GM21528 (cell line): ENCODE measurements around the gene HMCN1.

Experiments
- ATAC-seq: cut with Tn5 transposase; IDR thresholded peaks from one replicate; pipeline ENCODE4 v1.9.1; 2021; ENCODE audit warnings: mild to moderate bottlenecking, moderate library complexity; ENCODE audit not compliant: unreplicated experiment, low FRiP score

The HMCN1 gene

DNA sequence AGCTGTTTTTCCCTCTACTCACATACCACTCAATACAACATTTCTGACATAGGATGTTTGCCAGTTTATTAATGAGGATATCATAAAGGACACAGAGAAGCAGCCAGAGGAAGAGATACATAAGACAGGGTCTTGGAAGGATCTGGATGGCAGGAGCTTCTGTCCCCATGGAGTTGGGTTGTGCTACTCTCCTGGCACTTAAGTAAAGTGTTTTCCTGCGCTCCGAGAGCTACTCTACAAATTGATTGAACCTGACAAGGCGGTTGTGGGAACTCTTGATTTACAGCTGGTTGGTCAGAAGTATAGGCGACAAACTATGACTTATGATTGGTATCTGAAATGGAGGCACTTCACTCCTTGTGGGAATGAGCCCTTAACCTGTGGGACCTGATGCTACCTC lies 208.8 kb downstream of the HMCN1 start:
- ATAC-seq: no peak

DNA sequence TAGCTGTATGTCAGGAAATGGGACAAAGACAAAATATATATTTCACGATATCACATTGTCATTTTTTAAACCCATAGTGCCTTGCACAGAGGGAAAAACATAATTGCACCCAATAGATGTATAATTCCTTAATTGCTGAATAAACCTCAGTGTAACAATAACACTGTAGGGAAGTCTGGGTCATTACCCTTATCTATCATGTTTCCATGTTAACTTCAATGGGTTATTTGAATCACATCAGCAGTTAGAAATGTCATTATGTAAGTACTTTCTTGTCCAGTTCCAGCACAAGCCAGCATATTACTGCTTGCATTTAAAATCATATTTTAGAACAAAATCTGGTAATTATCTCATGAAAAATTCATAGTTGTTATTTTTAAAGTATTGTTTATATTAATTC lies 222.7 kb downstream of the HMCN1 start:
- no peak for ATAC-seq

DNA sequence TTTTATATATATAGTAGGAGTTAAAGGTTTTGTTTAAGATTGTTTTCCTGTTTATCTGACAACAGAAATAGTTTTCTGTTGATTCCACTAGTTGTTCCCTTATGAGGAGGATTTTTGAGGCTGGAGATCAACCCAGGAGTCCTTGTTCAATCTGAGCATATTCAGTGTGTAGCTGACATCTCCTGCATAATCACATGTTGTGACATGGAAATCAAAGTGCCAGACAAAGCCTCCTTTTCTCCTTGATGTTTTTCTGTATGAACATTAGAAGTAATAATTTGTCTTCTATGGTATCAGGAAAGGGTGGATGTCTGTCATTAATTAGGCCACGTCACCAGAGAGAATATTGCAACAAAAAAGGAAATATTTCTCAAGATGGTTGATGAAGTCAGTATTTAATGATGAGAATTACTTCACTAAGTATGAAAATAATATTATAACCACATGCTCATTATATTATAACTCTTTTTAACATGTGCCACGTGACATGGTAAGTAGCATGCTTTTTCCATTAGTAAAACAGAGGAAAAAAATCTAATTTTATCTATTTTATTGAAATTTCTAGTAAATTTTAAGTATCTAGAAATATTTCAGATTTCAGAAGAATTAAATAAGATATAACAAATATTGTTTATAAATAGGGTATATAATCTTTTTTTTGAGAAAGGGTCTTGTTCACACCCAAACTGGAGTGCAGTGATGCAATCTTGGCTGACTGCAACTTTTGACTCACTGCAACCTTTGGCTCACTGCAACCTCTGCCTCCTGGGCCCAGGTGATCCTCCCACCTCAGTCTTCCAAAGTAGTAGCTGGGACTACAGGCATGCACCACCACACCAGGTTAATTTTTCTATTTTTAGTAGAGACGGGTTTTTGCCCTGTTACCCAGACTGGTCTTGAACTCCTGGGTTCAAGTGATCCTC lies 223.5 kb downstream of the HMCN1 start:
- ATAC-seq: no peak

DNA sequence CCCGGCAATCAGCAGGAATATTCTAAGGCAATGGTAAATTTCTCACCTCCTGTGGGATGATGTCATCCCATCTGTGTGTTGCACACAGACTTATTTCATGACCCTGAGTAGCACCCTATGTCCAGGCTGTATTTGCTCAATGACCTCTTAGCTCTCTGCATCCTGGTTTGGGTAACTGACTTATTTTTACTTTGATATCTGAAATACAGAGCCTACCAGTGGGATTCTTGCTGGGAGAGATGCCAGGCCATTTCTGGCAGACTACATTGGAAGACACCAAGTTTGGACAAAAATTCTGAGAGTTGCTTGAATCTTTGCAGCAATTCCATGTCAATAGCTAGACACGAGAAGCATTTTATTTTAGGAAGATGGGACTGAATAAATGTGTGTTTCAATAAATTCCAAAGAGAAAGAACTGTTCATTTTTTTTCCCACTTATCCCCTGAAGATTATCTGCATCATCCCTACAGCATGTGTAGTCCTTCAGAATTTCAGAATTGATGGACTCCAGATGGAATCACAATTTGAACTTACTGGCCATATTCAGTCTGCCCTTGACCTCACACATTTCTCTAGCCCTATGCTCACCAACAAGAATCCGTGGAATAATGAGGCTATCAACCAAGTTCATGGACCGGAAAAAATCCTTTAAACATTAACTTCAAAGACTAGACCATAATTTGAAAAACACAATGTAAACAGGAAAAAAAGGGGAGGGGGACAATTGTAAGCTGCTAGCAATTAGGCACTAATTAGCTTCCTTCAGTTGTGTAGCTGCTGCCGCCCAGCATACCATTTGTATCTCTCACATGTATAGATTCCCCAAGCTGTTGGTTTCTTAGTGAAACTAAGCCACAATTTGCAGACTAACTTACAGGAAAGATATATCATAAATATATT lies 226.5 kb downstream of the HMCN1 start:
- ATAC-seq: no peak

DNA sequence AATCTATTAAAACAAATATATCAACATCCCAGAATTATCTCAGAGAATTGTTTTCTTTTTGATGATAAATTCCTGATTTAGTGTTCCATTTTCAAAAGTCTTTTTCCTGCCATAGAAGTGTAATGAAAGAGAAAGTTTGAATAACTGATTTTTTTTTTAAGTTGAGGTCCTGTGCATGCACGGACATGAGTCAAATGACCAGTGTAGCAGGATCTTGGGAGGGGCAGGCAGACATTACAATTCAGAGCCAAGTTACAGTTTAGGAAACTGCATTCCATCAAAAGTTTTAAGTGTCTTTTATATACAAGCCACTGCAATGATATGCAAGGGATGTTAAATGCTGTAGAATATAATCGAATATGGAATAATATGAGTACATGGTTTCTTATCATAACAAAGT lies 227.5 kb downstream of the HMCN1 start:
- ATAC-seq: no peak

DNA sequence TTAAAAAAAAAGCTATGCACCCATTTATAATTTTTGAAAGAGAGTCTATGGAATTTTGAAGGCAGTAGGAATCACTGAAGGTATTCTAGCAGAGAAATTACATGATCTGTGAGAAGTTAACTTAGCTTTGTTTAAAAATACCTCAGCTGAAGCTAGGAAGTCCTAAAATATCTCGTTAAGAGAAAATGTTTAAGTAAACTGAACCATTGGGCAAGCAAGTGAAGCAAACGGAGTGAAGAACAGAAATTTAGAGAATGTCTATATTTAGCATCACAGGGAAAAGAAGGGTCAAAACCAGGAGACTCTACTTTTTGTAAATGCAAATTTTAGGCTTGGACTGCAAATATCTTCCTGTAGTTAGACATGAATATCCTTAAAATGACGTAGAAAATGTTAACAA lies 230.8 kb downstream of the HMCN1 start:
- no peak for ATAC-seq

DNA sequence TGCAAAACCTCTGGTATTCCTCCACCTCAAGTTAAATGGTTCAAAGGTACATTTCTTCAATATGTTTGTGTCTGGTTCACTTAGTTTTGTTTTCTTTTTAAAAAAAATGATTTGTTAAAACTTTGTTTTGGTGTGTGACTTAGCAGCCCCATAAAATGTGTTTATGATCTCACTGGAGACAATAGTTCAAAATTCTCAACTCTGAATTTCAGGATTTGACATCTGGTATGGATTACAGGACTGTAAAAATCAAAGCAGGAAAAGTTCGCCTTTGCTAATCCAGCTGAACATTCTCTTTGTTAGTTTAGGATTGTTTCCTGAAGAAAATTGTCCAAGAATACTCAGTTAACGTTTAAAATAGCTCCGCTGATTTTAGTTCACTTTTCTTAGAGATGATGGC lies 231.7 kb downstream of the HMCN1 start:
- ATAC-seq: no peak

DNA sequence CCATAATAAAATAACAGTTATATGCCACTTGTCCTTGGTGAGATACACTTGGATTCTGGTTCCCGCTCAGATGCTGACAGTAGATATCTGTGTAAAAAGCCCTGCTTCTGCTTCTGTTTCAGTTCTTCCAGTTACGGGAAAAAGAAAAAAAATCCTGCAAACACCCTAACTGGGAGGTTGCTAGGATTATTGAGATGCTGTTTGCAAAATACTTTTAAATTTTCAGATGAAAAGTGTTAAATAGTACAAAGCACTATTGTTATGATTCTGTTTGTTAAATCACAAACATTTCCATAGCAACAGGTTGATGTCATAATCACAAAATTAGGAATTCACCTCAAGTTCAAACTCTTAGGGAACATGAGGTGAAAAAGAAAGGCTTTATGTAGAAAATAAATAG lies 232.3 kb downstream of the HMCN1 start:
- ATAC-seq: no peak

DNA sequence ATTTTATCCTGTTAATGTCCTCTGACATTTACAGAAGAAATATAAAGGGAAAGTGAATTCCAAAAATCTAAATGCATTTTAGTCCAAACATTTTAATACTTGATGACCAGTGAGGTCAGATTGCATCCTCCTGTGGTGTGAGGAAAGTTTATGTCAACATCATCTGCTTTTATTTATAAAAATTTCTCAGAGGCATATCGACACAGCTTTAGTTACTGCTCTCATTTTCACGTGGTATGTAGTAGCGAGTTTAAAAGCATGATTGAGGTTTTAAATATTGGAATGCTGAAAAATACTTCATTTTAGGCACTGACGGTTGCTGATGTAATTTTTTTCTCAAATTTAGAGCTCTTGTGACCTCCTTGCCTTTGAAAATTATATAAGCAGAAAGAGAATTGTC lies 234.8 kb downstream of the HMCN1 start:
- no peak for ATAC-seq

DNA sequence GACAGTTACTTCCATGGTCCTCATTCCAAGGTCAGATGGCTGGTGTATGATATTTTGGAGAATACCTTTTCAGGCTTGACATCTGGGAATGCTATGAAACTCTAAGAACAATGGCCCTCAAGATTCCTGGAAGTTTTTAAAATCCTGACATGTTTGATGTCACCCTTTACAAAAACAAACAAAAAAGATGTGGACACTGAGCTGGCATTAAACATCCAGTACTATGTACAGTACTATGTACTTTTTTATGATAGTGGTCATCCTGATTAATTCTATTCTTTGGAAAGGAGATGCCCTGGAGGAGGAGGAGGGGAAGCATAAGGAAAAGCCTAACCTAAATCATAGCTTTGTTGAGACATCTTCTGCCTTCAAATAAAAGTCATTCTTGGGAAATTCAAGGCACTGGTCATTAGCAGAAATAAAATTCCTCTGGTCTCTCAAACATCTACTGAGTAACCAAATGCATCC lies 235.4 kb downstream of the HMCN1 start:
- ATAC-seq: no peak

DNA sequence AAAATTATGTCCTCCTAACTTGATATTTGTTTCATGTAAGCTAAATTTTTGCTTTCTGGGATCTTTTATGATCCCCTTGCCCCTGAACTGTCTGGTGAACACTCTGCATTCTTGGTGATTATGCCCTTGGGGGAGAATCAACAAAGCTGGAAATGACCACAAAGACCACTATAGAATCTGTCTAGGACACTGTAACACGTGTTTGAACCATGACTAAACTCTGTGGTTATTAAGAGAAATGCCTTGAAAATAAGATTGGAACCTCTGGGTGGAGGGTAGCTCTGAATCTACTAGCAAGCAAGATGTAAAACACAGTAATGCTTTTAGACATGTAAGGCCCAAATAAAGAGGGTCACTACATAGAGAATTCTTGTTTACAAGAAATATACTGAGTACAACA lies 237.5 kb downstream of the HMCN1 start:
- ATAC-seq: no peak

DNA sequence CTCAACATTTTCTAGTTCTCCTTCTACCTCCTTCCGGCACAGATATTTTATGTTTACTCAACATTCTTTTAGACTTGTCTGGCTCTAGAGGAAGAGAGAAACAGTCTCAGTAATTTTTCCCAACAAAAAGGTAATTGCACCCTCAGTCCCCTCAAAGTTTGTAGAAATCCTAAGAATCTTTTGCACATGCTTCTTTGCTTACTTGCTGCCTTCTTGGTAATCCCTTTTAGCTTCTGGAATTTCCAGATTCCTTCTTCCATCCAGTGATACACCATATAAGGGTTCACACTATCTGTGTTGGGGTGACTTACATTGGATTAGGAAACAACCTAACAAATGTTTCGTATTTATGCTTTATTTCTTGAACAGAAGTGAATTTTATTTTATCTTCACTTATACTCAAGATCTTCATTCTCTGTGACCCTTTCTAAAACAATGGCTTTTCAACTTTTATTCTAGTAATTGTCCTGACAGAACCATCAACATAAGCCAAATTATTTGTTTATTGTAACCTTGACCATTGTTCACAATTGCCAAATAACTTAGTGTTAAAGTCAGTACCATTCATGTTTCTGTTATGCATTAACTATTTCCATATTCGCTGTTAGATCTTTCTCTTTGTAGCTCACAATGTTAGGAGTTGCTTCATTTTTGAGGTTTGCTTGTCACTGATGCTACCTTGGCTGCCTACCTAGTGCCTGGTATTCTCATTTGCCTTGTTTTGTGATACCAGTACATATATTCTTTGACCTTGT lies 238.1 kb downstream of the HMCN1 start:
- ATAC-seq: no peak

DNA sequence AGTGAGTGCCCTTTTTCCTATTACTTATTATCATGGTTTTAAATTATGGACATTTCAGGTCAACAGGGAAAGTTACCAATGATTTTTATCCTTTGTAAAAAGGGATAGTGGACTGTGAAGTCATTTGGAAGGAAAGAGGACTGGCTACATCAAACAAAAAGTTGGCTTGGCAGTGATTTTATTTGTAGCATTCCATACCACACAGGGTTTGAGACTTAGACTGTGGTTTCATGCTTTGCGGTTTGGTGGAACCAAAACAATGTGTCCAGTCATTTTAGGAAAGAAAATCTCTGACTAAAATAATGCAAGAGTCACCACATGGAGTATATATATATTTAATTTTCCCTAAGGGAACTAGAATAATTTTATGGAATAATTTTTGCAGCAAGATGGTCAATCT lies 239.5 kb downstream of the HMCN1 start:
- no peak for ATAC-seq

DNA sequence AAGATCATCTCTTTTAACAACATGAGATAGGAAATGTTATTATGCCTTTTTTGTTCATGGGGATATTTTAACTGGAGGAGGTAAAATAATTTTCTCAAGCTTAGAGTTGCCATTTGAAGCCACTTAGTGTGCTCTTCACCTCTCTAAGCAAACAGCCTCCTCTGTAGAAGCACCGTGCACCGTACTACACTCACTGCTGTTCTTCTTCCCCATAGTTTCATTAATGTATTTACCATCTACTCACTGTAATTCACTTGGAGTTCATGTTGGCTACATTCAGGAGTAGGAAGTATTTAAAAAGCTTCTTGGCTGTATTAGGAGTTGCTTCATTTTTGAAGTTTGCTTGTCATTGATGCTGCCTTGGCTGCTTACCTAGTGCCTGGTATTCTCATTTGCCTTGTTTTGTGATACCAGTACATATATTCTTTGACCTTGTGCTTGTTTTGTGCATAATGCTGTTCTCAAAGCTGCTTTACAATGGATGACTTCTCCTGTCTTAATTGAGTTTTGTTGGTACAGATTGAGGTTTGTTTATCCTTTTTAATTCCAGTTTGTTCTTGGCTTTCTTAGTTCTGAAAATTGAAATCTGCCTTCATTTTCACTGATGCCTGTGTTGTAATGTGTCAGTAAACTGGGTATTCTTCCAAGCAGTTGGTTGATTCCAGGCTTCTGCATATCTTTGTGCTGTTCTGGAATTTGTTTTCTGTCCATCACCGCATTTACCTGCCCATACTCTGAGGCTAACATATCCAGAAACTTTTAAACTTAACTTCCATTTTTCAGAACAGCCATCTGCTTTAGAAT lies 240.4 kb downstream of the HMCN1 start:
- ATAC-seq: no peak

DNA sequence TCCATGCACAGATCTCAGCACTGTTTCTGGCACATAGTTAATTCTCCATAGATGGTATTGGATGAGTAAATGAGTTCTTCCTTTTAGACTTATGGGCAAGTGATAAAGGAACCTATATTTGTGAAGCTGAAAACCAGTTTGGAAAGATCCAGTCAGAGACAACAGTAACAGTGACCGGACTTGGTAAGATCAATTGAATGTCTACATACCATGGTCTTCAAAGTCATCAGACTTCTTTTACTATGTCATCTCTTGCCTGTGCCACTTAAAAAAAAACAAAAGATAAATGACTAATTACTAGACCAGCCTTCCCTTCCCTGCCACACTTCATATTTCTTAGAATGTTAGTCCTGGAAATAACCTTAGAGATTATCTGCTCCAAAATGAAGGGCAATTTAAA lies 246.7 kb downstream of the HMCN1 start:
- ATAC-seq: no peak

DNA sequence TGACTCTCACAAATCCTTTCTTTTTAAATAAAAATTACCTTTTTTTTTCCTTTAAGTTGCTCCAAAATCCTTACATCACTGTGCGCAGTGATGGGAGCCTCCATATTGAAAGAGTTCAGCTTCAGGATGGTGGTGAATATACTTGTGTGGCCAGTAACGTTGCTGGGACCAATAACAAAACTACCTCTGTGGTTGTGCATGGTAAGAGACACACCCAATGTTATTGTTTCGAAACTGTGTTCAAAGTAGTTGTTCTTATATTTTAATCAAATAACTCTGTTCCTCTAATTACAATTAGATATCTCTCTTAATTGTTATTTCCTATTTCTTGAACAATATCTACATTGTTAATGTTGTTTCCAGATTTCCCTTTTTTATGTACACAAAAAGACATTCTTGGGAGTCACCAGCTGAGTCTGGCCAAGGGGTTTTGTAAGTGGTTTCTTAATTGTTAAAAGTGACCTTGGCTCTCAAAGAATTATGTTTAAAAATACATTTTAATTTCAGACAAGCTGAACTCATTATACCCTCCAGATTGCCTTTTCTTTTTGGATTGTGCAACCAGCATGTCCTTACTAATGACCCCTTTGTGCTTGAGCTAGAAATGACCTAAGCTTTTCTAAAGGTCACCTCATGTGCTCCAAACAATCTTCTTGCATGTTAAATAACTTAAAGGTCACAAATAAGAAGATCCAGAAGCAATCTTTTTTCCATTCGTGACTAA lies 250.1 kb downstream of the HMCN1 start:
- no peak for ATAC-seq

DNA sequence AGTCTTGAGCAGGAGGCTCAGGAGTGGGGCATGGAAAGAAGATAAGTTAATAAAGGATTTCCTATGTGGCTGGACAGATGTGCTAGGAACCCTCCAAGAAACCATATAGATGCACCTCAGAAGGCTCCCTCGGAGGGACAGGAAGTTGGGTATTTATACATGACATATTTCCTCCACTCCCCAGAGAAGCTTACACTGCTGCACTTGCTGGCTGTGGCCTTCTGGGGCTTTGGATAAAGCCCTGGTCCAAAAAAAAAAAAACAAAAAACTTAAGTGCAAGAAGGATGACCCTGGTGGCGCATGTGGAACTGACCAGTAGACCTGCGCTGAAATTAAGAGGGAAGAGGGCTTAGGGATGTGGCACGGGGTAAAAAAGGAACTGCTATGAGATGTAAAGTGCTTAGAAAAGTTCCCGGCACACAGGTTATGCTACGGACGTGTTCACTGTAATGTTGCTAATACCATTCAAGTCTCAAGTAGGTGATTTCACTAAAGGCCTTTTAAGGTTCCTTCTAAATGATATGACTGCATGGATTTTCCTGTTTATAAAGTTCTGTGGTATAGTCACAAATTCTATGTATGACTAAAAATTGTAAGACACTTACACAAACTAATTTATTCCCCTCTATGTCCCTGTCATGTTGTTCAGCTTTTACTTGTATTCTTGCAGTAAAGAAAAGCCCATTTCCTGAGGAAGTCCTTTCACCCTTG lies 253.6 kb downstream of the HMCN1 start:
- ATAC-seq: no peak

DNA sequence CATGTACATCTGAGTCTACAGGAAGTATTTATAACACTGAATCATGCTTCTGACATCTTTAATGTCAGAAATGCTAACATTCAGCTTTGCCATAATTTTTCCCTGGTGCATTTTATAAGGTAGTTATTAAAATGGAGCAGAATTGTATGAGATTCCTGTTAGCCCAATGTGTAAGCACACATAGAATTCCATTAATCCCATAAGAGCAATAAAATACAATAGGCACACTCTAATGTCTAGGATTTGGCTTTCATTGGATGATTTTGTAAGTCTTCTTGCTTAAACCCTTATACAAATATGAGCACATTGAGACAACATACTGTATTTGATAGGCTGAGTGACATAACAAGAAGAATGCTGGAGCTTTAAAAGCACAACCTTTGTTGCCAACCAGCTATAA lies 256.4 kb downstream of the HMCN1 start:
- ATAC-seq: no peak

DNA sequence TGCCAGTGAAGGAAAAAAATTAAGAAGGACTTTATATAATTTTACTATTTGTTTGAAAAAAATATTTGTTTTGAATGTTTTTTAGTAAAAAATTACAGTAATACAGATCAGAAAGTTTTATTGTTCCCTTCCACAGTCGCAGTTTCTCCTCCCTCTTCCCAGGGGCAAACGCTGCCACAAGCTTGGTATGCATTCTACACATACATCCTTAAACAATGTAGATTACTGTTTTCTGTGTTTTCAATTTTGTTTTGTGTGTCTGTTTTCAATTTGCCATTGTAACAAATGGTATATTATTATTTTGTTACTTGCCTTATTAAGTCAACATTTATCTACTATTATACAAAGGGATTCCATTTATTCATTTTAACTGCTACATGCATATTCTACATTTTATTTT lies 257.1 kb downstream of the HMCN1 start:
- no peak for ATAC-seq
